Activated B cell treated with CpG ODN at 0.5 μM for 24 hours (primary cell): ENCODE results near the gene AIP. TPM values are rescaled to one million over a fixed set of nuclear protein-coding genes. Genes with fewer than 3 reads are reported as not detected.

Experiments used
- ATAC-seq: fragments of 200-7000 bp; cut with Tn5 transposase; one replicate; pipeline ENCODE4 v1.10.0; 2021; ENCODE audit warnings: low read depth, mild to moderate bottlenecking, moderate library complexity
- CTCF ChIA-PET: fragments of 350-600 bp; sonication (Branson Sonifier 250); formaldehyde crosslinking; loops from one replicate; lab custom pipeline; 2021; ENCODE audit warnings: antibody characterized with exemption; lab: Charles Lee
- POLR2A ChIA-PET: fragments of 350-600 bp; sonication (Branson Sonifier 250); formaldehyde crosslinking; loops from one replicate; lab custom pipeline; 2021; ENCODE audit warnings: antibody characterized with exemption; lab: Charles Lee
- DNase-seq: peaks from one replicate; pipeline ENCODE4 v3.0.0; 2022
- H3K27ac Mint-ChIP-seq: one replicate; pipeline ENCODE4 v1.8.0; 2020; ENCODE audit warnings: mixed read lengths
- H3K27me3 Mint-ChIP-seq: one replicate; pipeline ENCODE4 v1.8.0; 2021; ENCODE audit warnings: mixed read lengths
- H3K36me3 Mint-ChIP-seq: one replicate; pipeline ENCODE4 v1.8.0; 2021; ENCODE audit warnings: low read depth, mixed read lengths
- H3K4me1 Mint-ChIP-seq: one replicate; pipeline ENCODE4 v1.8.0; 2021; ENCODE audit warnings: mixed read lengths
- H3K4me3 Mint-ChIP-seq: one replicate; pipeline ENCODE4 v1.8.0; 2020; ENCODE audit warnings: mild to moderate bottlenecking, mixed read lengths
- H3K9me3 Mint-ChIP-seq: one replicate; pipeline ENCODE4 v1.8.0; 2020; ENCODE audit warnings: mixed read lengths
- CTCF ChIP-seq: fragments of 200-600 bp; IDR thresholded peaks from one replicate; pipeline ENCODE4 v1.8.0; 2022; ENCODE audit warnings: antibody characterized with exemption, mild to moderate bottlenecking
- intact Hi-C: fragments of 100-400 bp; cut with micrococcal nuclease; formaldehyde crosslinking; loops from one replicate; pipeline ENCODE4 v1.15.1; 2024
- total RNA-seq: library from RNA; stranded (reverse); gene quantifications from 2 replicates; pipeline ENCODE4 v1.2.3, GENCODE V29; 2022

Gene AIP
- total RNA-seq, 1 donor from 2014 or later, result 108 TPM

GRCh38 chr11:67468456-67468758 is 14.4 kb upstream of the AIP start:
- no peak for TF ChIP-seq CTCF
- DNase-seq, result no peak
- H3K4me3 Mint-ChIP-seq, result peak overlapping the region; percentile 89
- ATAC-seq, result no peak
- ChIA-PET POLR2A (interaction anchor here (0.5 to 33.4 kb wide), 24 partner anchors 9 to 200 kb away, joined by 3 to 1417 read pairs (median 4); partner anchors contain the start of genes AIP, CDK2AP2, CLCF1 and CORO1B), CTCF (interaction anchor here (1.3 to 2.6 kb wide), 5 partner anchors 16 to 67 kb away, joined by 3 to 23 read pairs (median 6); partner anchors contain the start of genes CORO1B, PPP1CA and PTPRCAP)
- H3K4me1 Mint-ChIP-seq, result peaks cover 56% of the 10 kb centered on the region
- peak overlapping the region; percentile 91 for H3K27ac Mint-ChIP-seq
- intact Hi-C loops, result loop anchor here (2.0 kb wide), 1 partner anchor 116 kb away; the partner anchor contains the start of gene POLD4
- H3K27me3 Mint-ChIP-seq, result no peaks in the 10 kb centered on the region
- H3K9me3 Mint-ChIP-seq, result no peaks in the 10 kb centered on the region
- H3K36me3 Mint-ChIP-seq, result peaks cover 11% of the 10 kb centered on the region

- no peak for TF ChIP-seq CTCF
- DNase-seq, result peak; percentile 88
- ATAC-seq, result peak; percentile 73
- ChIA-PET POLR2A (interaction anchor here (0.5 to 33.4 kb wide), 27 partner anchors 9 to 200 kb away, joined by 3 to 1417 read pairs (median 4); partner anchors contain the start of genes AIP, CDK2AP2, CLCF1 and CORO1B), CTCF (interaction anchor here (1.0 to 2.6 kb wide), 5 partner anchors 15 to 80 kb away, joined by 3 to 23 read pairs (median 6); partner anchors contain the start of genes CORO1B, PPP1CA and PTPRCAP)
- peak within 1 kb of the TSS; percentile 91 for H3K27ac Mint-ChIP-seq
- no peaks in the 10 kb centered on the region for H3K9me3 Mint-ChIP-seq
- intact Hi-C loops, result loop anchor here (1.0 to 2.0 kb wide), 7 partner anchors 13 to 116 kb away; partner anchors contain the start of genes POLD4, PPP1CA, PTPRCAP and RAD9A
- peaks cover 51% of the 10 kb centered on the region for H3K4me1 Mint-ChIP-seq
- peak within 1 kb of the TSS; percentile 89 for H3K4me3 Mint-ChIP-seq
- H3K36me3 Mint-ChIP-seq, result peaks cover 11% of the 10 kb centered on the region
- H3K27me3 Mint-ChIP-seq, result no peaks in the 10 kb centered on the region
Measured at GRCh38 chr11:67468759-67469507, 13.9 kb upstream of the AIP start, which contains the start of gene TMEM134. Gene TMEM134 (minus strand): TSS chr11:67469251. CDS start chr11:67469192, 59 bp downstream.

GRCh38 chr11:67469508-67469811 is 13.4 kb upstream of the AIP start:
- Mint-ChIP-seq H3K36me3 (peaks cover 11% of the 10 kb centered on the region), H3K4me3 (peak overlapping the region; percentile 89), H3K27ac (peak overlapping the region; percentile 81), H3K4me1 (peaks cover 45% of the 10 kb centered on the region), H3K9me3 (no peaks in the 10 kb centered on the region), H3K27me3 (no peaks in the 10 kb centered on the region)
- ATAC-seq (no peak), DNase-seq (no peak)
- ChIA-PET POLR2A (interaction anchor here (0.9 to 33.4 kb wide), 18 partner anchors 9 to 152 kb away, joined by 3 to 1417 read pairs (median 6); partner anchors contain the start of genes AIP, CDK2AP2, CLCF1 and CORO1B), CTCF (interaction anchor here (1.0 to 2.6 kb wide), 4 partner anchors 26 to 80 kb away, joined by 3 to 23 read pairs (median 5); partner anchors contain the start of genes CORO1B, PITPNM1 and PPP1CA)
- intact Hi-C loops, result loop anchor here (1.0 to 2.0 kb wide), 7 partner anchors 13 to 117 kb away; partner anchors contain the start of genes POLD4, PPP1CA, PTPRCAP and RAD9A
- TF ChIP-seq CTCF, result no peak

GRCh38 chr11:67470337-67471002 is 12.4 kb upstream of the AIP start:
- ChIA-PET CTCF (interaction anchor here (1.0 to 2.6 kb wide), 3 partner anchors 35 to 69 kb away, joined by 4 to 23 read pairs (median 8); partner anchors contain the start of genes PITPNM1 and PPP1CA), POLR2A (interaction anchor here (0.6 to 33.4 kb wide), 9 partner anchors 9 to 80 kb away, joined by 3 to 1417 read pairs (median 32); partner anchors contain the start of genes AIP, CORO1B, PPP1CA and PTPRCAP)
- H3K27me3 Mint-ChIP-seq, result no peaks in the 10 kb centered on the region
- DNase-seq (no peak), ATAC-seq (no peak)
- intact Hi-C loops, result no loop called here
- no peaks in the 10 kb centered on the region for H3K9me3 Mint-ChIP-seq
- H3K27ac Mint-ChIP-seq, result peak overlapping the region; percentile 81
- peak overlapping the region; percentile 89 for H3K4me3 Mint-ChIP-seq
- TF ChIP-seq CTCF, result no peak
- peaks cover 7% of the 10 kb centered on the region for H3K36me3 Mint-ChIP-seq
- peaks cover 38% of the 10 kb centered on the region for H3K4me1 Mint-ChIP-seq
